ENCODE data around the gene CRYL1. TPM values are rescaled to one million over a fixed set of nuclear protein-coding genes. Genes with fewer than 3 reads are reported as not detected.

The CRYL1 gene
- total and polyA plus RNA-seq, 2 of the 13 experiments (the other 11 are each of a cell fraction or from before 2014, with no cell fraction given), result 57.2 to 115 TPM

- TF ChIP-seq ZBTB49 (CRISPR knock-in tag; IDR thresholded peaks at IDR 0.05; ENCODE audit: borderline replicate concordance) (no peak), KLF9 (CRISPR knock-in tag; IDR thresholded peaks at IDR 0.05; ENCODE audit: low read depth) (no peak), HMG20A (CRISPR knock-in tag; IDR thresholded peaks at IDR 0.05; ENCODE audit: borderline replicate concordance) (no peak), FIP1L1 (IDR thresholded peaks at IDR 0.05; ENCODE audit: borderline replicate concordance, insufficient read depth, low read depth, low read length) (no peak), RFXAP (CRISPR knock-in tag; IDR thresholded peaks at IDR 0.05; ENCODE audit: borderline replicate concordance) (no peak)
Observed at GRCh38 chr13:20473888-20474287, 51.8 kb downstream of the CRYL1 start (continued).

- H3K4me2 ChIP-seq (ENCODE audit: low read depth, low read length), result no peak overlapping the region
- H2AFZ ChIP-seq (ENCODE audit: low read length), result no peak overlapping the region
- intact Hi-C loops (cut with micrococcal nuclease; ENCODE audit: unreplicated experiment), result no loop called here
- CTCF ChIA-PET (ENCODE audit: low intra/inter-chr PET ratio, low total read pairs), result no interaction called here
- BruUV-seq (replicated peaks), result no TSS peak
- no peaks in the 10 kb centered on the region for H4K20me1 ChIP-seq (ENCODE audit: insufficient read depth, low read length)
- H3K27me3 ChIP-seq (ENCODE audit: control insufficient read depth in 1 of 2, insufficient read depth in 2 of 2, low read length in 2 of 2), result no peaks in the 10 kb centered on the region
- no peaks in the 10 kb centered on the region for H3K79me2 ChIP-seq (ENCODE audit: insufficient read depth, low read length)
- 97% methylated on average over 14 of the region's 14 CpGs for WGBS (ENCODE audit: low lambda C conversion rate)
- peaks cover 5 to 15% of the 10 kb centered on the region in 2 experiments for H3K36me3 ChIP-seq (replicated peaks in 1 of 2; ENCODE audit: control insufficient read depth in 1 of 2, insufficient read depth in 2 of 2, low read length in 2 of 2)
- FAIRE-seq, result no peak
- POLR2A ChIA-PET, result no interaction called here
- H3K9me3 ChIP-seq (ENCODE audit: low read length), result no peaks in the 10 kb centered on the region
- TF ChIP-seq ZNF687 (CRISPR knock-in tag; IDR thresholded peaks at IDR 0.05) (peak; percentile 8; the same call in 1 of the 2 replicates), ZNF720 (CRISPR knock-in tag; IDR thresholded peaks at IDR 0.05) (no peak)
- no peak overlapping the region for H3K9ac ChIP-seq (ENCODE audit: insufficient read depth, low read depth, low read length)
- in situ Hi-C loops (cut with HindIII; ENCODE audit: extremely low pct_ligation_motif_present, low pct_unique_long_range_greater_than_20kb), result no loop called here
- no peak overlapping the region for H3K27ac ChIP-seq (ENCODE audit: extremely low read length, insufficient read depth, low read length)
- no peak for DNase-seq (ENCODE audit: low spot score)
- no peak for ATAC-seq
- no peak overlapping the region for H3K4me3 ChIP-seq (replicated peaks in 1 of 3; ENCODE audit: insufficient read depth in 1 of 3, low read depth in 2 of 3, low read length in 3 of 3)
- H3K4me1 ChIP-seq (ENCODE audit: insufficient read depth, low read length), result peaks cover 10% of the 10 kb centered on the region
Observed at GRCh38 chr13:20473139-20473538, 52.5 kb downstream of the CRYL1 start.

Measured in HepG2 (cell line).